K562 (cell line): ENCODE results near the gene TRIM68. TPM values are rescaled to one million over a fixed set of nuclear protein-coding genes. Genes with fewer than 3 reads are reported as not detected.

ENCODE experiments used
- ATAC-seq: fragments of 200-7000 bp; cut with Tn5 transposase; 3 replicates; pipeline ENCODE4 v1.9.1; 2020; ENCODE audit warnings: moderate library complexity
- BruUV-seq: library from RNA; stranded (reverse); fragments of 400-500 nt; replicated peaks from 2 replicates; lab custom pipeline; 2021; lab: Mats Ljungman, UMichigan
- CTCF ChIA-PET: fragments of 300-600 bp; formaldehyde crosslinking; extraction: SDS; loops from one replicate; lab custom pipeline; 2021; ENCODE audit warnings: low intra/inter-chr PET ratio; lab: Yijun Ruan, JAX
- POLR2A ChIA-PET: fragments of 300-600, 350-650 bp; sonication (Branson Sonifier 250); formaldehyde crosslinking; extraction: SDS; loops from one replicate; lab custom pipeline; 2021; ENCODE audit warnings: antibody characterized with exemption, inconsistent platforms; lab: Yijun Ruan, JAX
- DNase-seq, 4 experiments: peaks; one replicate each; pipeline versions ENCODE4 v3.0.0 to v3.0.0-alpha.2; 2011 to 2018; ENCODE audit warnings: low spot score in 3 of 4, mixed read lengths in 3 of 4; ENCODE audit errors: extremely low read depth in 1 of 4
- FAIRE-seq: peaks from 2 replicates; lab custom pipeline; 2011; peaks lifted over from hg19 to GRCh38; lab: Jason Lieb, UNC
- H2AFZ ChIP-seq: 2 replicates; pipeline ENCODE4 v1.6.0; 2011; ENCODE audit warnings: low read depth, low read length, control low read depth, inconsistent platforms
- H3K27ac ChIP-seq: fragments of 200-600 bp; 3 replicates; pipeline ENCODE4 v1.8.0; 2011; ENCODE audit warnings: low read depth, mild to moderate bottlenecking, control low read depth, inconsistent platforms, low read length, moderate library complexity, mixed read lengths; ENCODE audit errors: extremely low read depth
- H3K27me3 ChIP-seq, 2 experiments: fragments of 300-600 bp in 1 of 2; 2 replicates in 1 of 2; 3 replicates in 1 of 2; pipeline versions ENCODE4 v1.6.0 to v1.8.0; 2011; ENCODE audit warnings: inconsistent platforms in 2 of 2, low read length in 2 of 2, mild to moderate bottlenecking in 1 of 2, mixed read lengths in 1 of 2, moderate library complexity in 1 of 2; ENCODE audit not compliant: control insufficient read depth in 2 of 2, insufficient read depth in 2 of 2
- H3K36me3 ChIP-seq: fragments of 300-600 bp; 3 replicates; pipeline ENCODE4 v1.8.0; 2011; ENCODE audit warnings: mild to moderate bottlenecking, low read length, inconsistent platforms; ENCODE audit not compliant: control insufficient read depth, insufficient read depth
- H3K4me1 ChIP-seq, 2 experiments: fragments of 200-600 bp in 1 of 2; replicated peaks in 1 of 2; 2 replicates in 1 of 2; 3 replicates in 1 of 2; pipeline versions ENCODE4 v1.5.1 to v1.8.0; 2011; ENCODE audit warnings: inconsistent platforms in 2 of 2, low read length in 2 of 2, mild to moderate bottlenecking in 1 of 2, mixed read lengths in 1 of 2, moderate library complexity in 1 of 2; ENCODE audit not compliant: control insufficient read depth in 2 of 2, insufficient read depth in 2 of 2
- H3K4me2 ChIP-seq: 2 replicates; pipeline ENCODE4 v1.6.1; 2011; ENCODE audit warnings: low read length, control low read depth, inconsistent platforms, mixed read lengths; ENCODE audit not compliant: insufficient read depth
- H3K4me3 ChIP-seq: fragments of 200-600 bp; sonication (generic), shearing (Covaris generic); 2 replicates; pipeline ENCODE4 v1.5.1; 2016; ENCODE audit warnings: control low read depth, inconsistent platforms
- H3K79me2 ChIP-seq: fragments of 200-600 bp; 3 replicates; pipeline ENCODE4 v1.8.0; 2011; ENCODE audit warnings: low read length, inconsistent platforms; ENCODE audit not compliant: control insufficient read depth, insufficient read depth
- H3K9ac ChIP-seq, 2 experiments: 2 replicates each; pipeline versions ENCODE4 v1.6.0 to v1.6.1; 2011; ENCODE audit warnings: low read depth in 2 of 2, low read length in 2 of 2, control low read depth in 1 of 2, inconsistent platforms in 1 of 2, mild to moderate bottlenecking in 1 of 2, mixed read lengths in 1 of 2; ENCODE audit not compliant: insufficient read depth in 1 of 2
- H3K9me1 ChIP-seq: one replicate; pipeline ENCODE4 v1.6.0; 2011; ENCODE audit warnings: inconsistent platforms, mild to moderate bottlenecking, low read length, moderate library complexity; ENCODE audit not compliant: control insufficient read depth, insufficient read depth
- H3K9me3 ChIP-seq: replicated peaks from 2 replicates; pipeline ENCODE4 v1.5.1; 2011; ENCODE audit warnings: low read depth, low read length, inconsistent platforms; ENCODE audit not compliant: control insufficient read depth, insufficient read depth
- H4K20me1 ChIP-seq: replicated peaks from 2 replicates; pipeline ENCODE4 v1.6.1; 2011; ENCODE audit warnings: low read length, inconsistent platforms, mixed read lengths; ENCODE audit not compliant: control insufficient read depth, insufficient read depth
- HLTF ChIP-seq: fragments of 450-650 bp; IDR thresholded peaks from 2 replicates; pipeline ENCODE4 v1.6.1; 2016
- KLF6 ChIP-seq: fragments of 250-450 bp; sonication (Bioruptor Pico); IDR thresholded peaks from 2 replicates; pipeline ENCODE4 v1.4.0; 2020; ENCODE audit warnings: mild to moderate bottlenecking, moderate library complexity, borderline replicate concordance
- MEIS2 ChIP-seq: fragments of 450-650 bp; IDR thresholded peaks from 2 replicates; pipeline ENCODE4 v1.6.1; 2014; ENCODE audit warnings: mild to moderate bottlenecking; ENCODE audit not compliant: partially characterized antibody
- PBX2 ChIP-seq, 2 experiments: IDR thresholded peaks in 1 of 2; conservative IDR thresholded peaks in 1 of 2; 2 replicates each; pipeline ENCODE4 v1.6.1; 2016; ENCODE audit warnings: low read depth in 2 of 2, mild to moderate bottlenecking in 1 of 2, missing compliant biosample characterization in 1 of 2, missing genetic modification characterization in 1 of 2, moderate library complexity in 1 of 2
- PHTF2 ChIP-seq: fragments of 250-450 bp; sonication (Bioruptor Pico); IDR thresholded peaks from 2 replicates; pipeline ENCODE4 v1.5.0; 2021; ENCODE audit warnings: mild to moderate bottlenecking
- POLR3G ChIP-seq: IDR thresholded peaks from 2 replicates; pipeline ENCODE4 v1.6.1; 2011; ENCODE audit not compliant: insufficient read length, insufficient replicate concordance; ENCODE audit errors: extremely low read depth
- WGBS: fragments of 100-300 bp; shearing (Covaris generic); methylation state at CpG from one replicate; pipeline ENCODE4 v1.1.6; 2016; ENCODE audit warnings: low coverage, mixed read lengths; ENCODE audit not compliant: insufficient coverage; ENCODE audit errors: missing lambda C conversion rate; 5-methylcytosine and 5-hydroxymethylcytosine counted together
- in situ Hi-C: fragments of 300-500 bp; cut with MboI; formaldehyde crosslinking; loops from 4 replicates; pipeline ENCODE4 v1.15.0; 2018; ENCODE audit warnings: inconsistent platforms, mixed read lengths
- intact Hi-C: fragments of 100-400 bp; cut with micrococcal nuclease; formaldehyde crosslinking; loops from 2 replicates; pipeline ENCODE4 v1.14.2; 2022
- polyA plus RNA-seq, 8 experiments: library from polyadenylated mRNA; depleted of rRNA in 4 of 8; stranded (reverse) in 5 of 8; unstranded in 3 of 8; fragments of >200 nt; fragmentation: Nextera tagmentation in 2 of 8; fragmentation: Illumina TruSeq in 1 of 8; extraction: Ambion mirVana in 2 of 8; extraction: Trizol in 1 of 8; gene quantifications; 2 replicates each; pipeline versions ENCODE4 v1.2.1 to v1.2.3, GENCODE V29; 2011 to 2014; ENCODE audit warnings: inconsistent platforms in 1 of 8, missing spikeins in 1 of 8
- total RNA-seq, 7 experiments: library from RNA; depleted of rRNA in 6 of 7; stranded (reverse); fragments of >200 nt in 6 of 7; fragmentation: Illumina TruSeq in 2 of 7; extraction: Trizol in 2 of 7; gene quantifications; 2 replicates each; pipeline versions ENCODE4 v1.2.1 to v1.2.3, GENCODE V29; 2011 to 2021; ENCODE audit warnings: low replicate concordance in 1 of 7
- TF ChIP-seq, protein P1 (sequence below): fragments of 450-650 bp; IDR thresholded peaks from 2 replicates; pipeline ENCODE4 v1.6.1; 2016

The TRIM68 gene
- total and polyA plus RNA-seq, 9 of the 15 experiments (the other 6 are each of a cell fraction or from before 2014, with no cell fraction given): 5.2 to 10.9 (median 7.9) TPM

DNA sequence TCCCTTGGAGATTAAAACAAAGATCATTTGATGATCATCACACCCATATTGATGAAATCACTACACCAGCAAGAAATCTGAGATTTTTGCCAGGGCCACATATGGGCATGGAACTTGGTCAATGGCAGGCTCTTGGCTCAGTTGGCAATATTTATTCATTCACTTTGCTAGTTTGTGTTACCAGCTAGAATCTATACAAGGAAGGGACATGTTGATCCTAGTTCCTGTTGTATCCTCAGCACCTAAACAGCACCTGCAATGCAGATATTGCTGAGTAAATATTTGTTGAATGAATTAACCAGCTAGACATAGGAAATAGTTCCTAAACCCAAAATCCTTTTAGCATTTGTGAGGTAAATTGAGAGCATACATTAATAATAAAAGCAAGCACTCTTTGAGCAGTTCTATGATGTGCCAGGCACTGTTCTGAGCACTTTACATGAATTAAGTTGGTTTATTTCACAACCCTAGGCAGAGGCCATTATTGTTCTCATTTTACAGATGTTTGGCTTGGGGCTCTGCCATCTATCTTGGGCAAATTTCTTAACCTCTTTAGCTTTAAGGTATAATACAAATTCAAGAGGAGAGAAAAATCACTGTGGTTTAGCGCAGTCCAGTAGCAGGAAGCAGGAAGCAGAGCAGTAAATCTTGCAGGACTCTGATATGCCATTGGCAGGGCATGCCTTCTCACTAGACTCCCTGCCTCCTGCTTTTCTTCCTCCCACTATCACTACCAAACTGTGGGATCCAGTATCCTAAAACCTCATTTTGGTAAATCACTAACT is 1.6 kb downstream of the TRIM68 start:
- Histone ChIP-seq H3K9me1 (no peaks in the 10 kb centered on the region), H3K9me3 (no peaks in the 10 kb centered on the region), H3K79me2 (peaks cover 11% of the 10 kb centered on the region; the same call in 2 of the 3 replicates), H3K9ac (no peak overlapping the region), H2AFZ (peak overlapping the region; percentile 100; the same call in 1 of the 2 replicates), H3K4me2 (peak overlapping the region; percentile 81), H3K27me3 (no peaks in the 10 kb centered on the region), H3K4me1 (peaks cover 9 to 14% of the 10 kb centered on the region in 2 experiments; a peak in 3 of 5 replicates), H3K27ac (no peak overlapping the region), H3K36me3 (peaks cover 10% of the 10 kb centered on the region; the same call in 2 of the 3 replicates), H3K4me3 (peak overlapping the region; percentile 68), H4K20me1 (no peaks in the 10 kb centered on the region)
- ChIA-PET POLR2A (interaction anchor here (0.6 to 1.5 kb wide), 3 partner anchors 11 to 419 kb away, joined by 3 to 6 read pairs (median 3); partner anchors contain the start of gene OR52I1), CTCF (no interaction called here)
- intact Hi-C loops (no loop called here), in situ Hi-C loops (no loop called here)
- FAIRE-seq (peak; percentile 48), DNase-seq (no peak), ATAC-seq (no peak)
- no TSS peak for BruUV-seq
- TF ChIP-seq PHTF2 (CRISPR knock-in tag): no peak
- TF ChIP-seq MEIS2: peak; percentile 59
- TF ChIP-seq KLF6 (CRISPR knock-in tag): no peak
- TF ChIP-seq POLR3G: no peak
- no peak for TF ChIP-seq PBX2 (CRISPR knock-in tag; IDR thresholded peaks at IDR 0.05; ENCODE audit: low read depth)
- peak; percentile 66 for TF ChIP-seq PBX2 (tag; conservative IDR thresholded peaks at IDR 0.05; ENCODE audit: low read depth)
- no peak for TF ChIP-seq HLTF
- TF ChIP-seq, protein P1, sequence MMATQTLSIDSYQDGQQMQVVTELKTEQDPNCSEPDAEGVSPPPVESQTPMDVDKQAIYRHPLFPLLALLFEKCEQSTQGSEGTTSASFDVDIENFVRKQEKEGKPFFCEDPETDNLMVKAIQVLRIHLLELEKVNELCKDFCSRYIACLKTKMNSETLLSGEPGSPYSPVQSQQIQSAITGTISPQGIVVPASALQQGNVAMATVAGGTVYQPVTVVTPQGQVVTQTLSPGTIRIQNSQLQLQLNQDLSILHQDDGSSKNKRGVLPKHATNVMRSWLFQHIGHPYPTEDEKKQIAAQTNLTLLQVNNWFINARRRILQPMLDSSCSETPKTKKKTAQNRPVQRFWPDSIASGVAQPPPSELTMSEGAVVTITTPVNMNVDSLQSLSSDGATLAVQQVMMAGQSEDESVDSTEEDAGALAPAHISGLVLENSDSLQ: peak; percentile 33; the same call in 1 of the 2 replicates
- WGBS: 50% methylated on average over 1 of the region's 1 CpG
